ENCODE data around the gene ABCA13. TPM values are rescaled to one million over a fixed set of nuclear protein-coding genes. Genes with fewer than 3 reads are reported as not detected.

Gene ABCA13
- total RNA-seq, 1 donor from 2014 or later = 0.02 TPM

DNA sequence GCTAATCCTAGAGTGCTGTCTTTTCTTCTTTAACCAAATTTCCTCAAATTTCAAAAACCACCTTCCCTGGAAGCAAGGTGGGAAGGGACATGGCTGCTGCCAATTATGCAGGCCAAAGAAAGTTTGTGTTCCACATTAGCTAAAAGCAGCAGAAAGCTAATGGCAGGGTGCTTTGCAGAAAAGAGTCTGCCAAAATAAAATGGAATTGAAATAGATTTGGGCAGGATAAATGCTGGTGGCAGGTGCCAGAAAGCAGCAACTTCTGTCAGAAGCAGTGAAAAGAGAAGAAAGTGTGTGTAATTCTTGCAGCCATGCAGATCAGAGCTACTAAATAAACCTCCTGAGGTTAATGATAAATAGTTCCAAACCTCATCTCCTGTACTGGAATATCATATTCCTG lies 275.5 kb downstream of the ABCA13 start:
- DNase-seq (ENCODE audit: low spot score) = no peak
- H3K27ac Mint-ChIP-seq = no peak overlapping the region
- H3K27me3 Mint-ChIP-seq (ENCODE audit: low read depth) = peaks cover 2% of the 10 kb centered on the region
- H3K36me3 Mint-ChIP-seq (ENCODE audit: low read depth) = no peaks in the 10 kb centered on the region
- peaks cover 5% of the 10 kb centered on the region for H3K4me1 Mint-ChIP-seq (ENCODE audit: low read depth)
- H3K9me3 Mint-ChIP-seq = peaks cover 9% of the 10 kb centered on the region
- no peak overlapping the region for H3K4me3 Mint-ChIP-seq (ENCODE audit: low read depth)
- intact Hi-C loops (cut with micrococcal nuclease) = no loop called here

GRCh38 chr7:48452218-48452617 lies 281.0 kb downstream of the ABCA13 start:
- Mint-ChIP-seq H3K27me3 (ENCODE audit: low read depth) (peaks cover 2% of the 10 kb centered on the region), H3K36me3 (ENCODE audit: low read depth) (no peaks in the 10 kb centered on the region), H3K9me3 (no peaks in the 10 kb centered on the region), H3K4me3 (ENCODE audit: low read depth) (no peak overlapping the region), H3K4me1 (ENCODE audit: low read depth) (no peaks in the 10 kb centered on the region), H3K27ac (no peak overlapping the region)
- DNase-seq (ENCODE audit: low spot score) = no peak
- intact Hi-C loops (cut with micrococcal nuclease) = no loop called here

DNA sequence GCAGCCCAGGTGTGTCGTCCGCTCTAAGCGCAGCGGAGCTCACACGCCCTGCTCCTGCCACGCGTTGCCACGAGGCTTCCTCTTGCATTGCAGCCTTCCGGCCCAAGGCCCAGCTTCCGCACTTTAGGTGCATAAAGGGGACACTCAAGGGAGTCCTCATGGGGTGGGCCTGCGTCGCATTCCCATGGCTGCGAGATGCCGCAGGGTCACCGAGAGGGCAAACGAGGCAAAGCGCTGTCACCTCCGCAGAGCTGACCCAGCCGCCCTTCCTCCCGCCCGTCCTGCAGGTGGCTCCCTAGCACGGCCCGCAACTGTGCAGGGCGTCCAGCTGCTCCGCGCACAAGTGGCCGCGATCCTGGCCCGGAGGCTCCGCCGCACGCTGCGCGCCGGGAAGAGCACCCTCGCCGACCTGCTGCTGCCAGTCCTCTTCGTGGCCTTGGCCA lies 283.5 kb downstream of the ABCA13 start:
- no peaks in the 10 kb centered on the region for H3K4me1 Mint-ChIP-seq (ENCODE audit: low read depth)
- H3K9me3 Mint-ChIP-seq = no peaks in the 10 kb centered on the region
- H3K27me3 Mint-ChIP-seq (ENCODE audit: low read depth) = no peaks in the 10 kb centered on the region
- no peaks in the 10 kb centered on the region for H3K36me3 Mint-ChIP-seq (ENCODE audit: low read depth)
- intact Hi-C loops (cut with micrococcal nuclease) = no loop called here
- DNase-seq (ENCODE audit: low spot score) = no peak
- H3K4me3 Mint-ChIP-seq (ENCODE audit: low read depth) = no peak overlapping the region
- H3K27ac Mint-ChIP-seq = no peak overlapping the region

- Mint-ChIP-seq H3K4me3 (ENCODE audit: low read depth) (no peak overlapping the region), H3K27me3 (ENCODE audit: low read depth) (no peaks in the 10 kb centered on the region), H3K27ac (no peak overlapping the region), H3K36me3 (ENCODE audit: low read depth) (no peaks in the 10 kb centered on the region), H3K9me3 (no peaks in the 10 kb centered on the region), H3K4me1 (ENCODE audit: low read depth) (no peaks in the 10 kb centered on the region)
- no peak for DNase-seq (ENCODE audit: low spot score)
- intact Hi-C loops (cut with micrococcal nuclease) = no loop called here
Measured at GRCh38 chr7:48455363-48455762, 284.1 kb downstream of the ABCA13 start.

- Mint-ChIP-seq H3K9me3 (no peaks in the 10 kb centered on the region), H3K27me3 (ENCODE audit: low read depth) (no peaks in the 10 kb centered on the region), H3K36me3 (ENCODE audit: low read depth) (no peaks in the 10 kb centered on the region), H3K27ac (no peak overlapping the region), H3K4me1 (ENCODE audit: low read depth) (no peaks in the 10 kb centered on the region), H3K4me3 (ENCODE audit: low read depth) (no peak overlapping the region)
- no peak for DNase-seq (ENCODE audit: low spot score)
- intact Hi-C loops (cut with micrococcal nuclease) = no loop called here
Measured at GRCh38 chr7:48458701-48459524, 287.7 kb downstream of the ABCA13 start.

DNA sequence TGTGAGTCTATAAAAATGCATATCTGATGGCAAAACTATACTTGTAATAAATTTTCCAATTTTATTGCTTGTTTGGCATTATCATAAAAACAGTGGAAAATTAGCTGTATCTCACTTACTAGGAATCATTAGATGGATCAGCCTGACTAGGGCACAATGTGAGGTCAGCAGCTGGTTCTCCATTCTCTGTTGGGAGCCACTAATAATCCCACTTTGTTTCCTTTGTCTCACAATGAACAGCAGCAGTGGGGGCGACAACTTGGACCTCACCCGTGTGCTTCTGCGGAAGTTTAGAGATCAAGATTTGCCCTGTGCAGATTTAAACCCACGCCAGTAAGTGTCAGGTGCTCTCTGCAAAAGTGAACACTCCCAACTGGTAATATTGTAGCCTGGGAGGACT lies 295.5 kb downstream of the ABCA13 start:
- Mint-ChIP-seq H3K36me3 (ENCODE audit: low read depth) (no peaks in the 10 kb centered on the region), H3K9me3 (no peaks in the 10 kb centered on the region), H3K27me3 (ENCODE audit: low read depth) (no peaks in the 10 kb centered on the region), H3K27ac (no peak overlapping the region), H3K4me1 (ENCODE audit: low read depth) (no peaks in the 10 kb centered on the region), H3K4me3 (ENCODE audit: low read depth) (no peak overlapping the region)
- DNase-seq (ENCODE audit: low spot score) = no peak
- intact Hi-C loops (cut with micrococcal nuclease) = no loop called here

GRCh38 chr7:48471196-48471595 lies 299.9 kb downstream of the ABCA13 start:
- Mint-ChIP-seq H3K9me3 (no peaks in the 10 kb centered on the region), H3K27ac (no peak overlapping the region), H3K4me3 (ENCODE audit: low read depth) (no peak overlapping the region), H3K4me1 (ENCODE audit: low read depth) (no peaks in the 10 kb centered on the region), H3K36me3 (ENCODE audit: low read depth) (no peaks in the 10 kb centered on the region), H3K27me3 (ENCODE audit: low read depth) (no peaks in the 10 kb centered on the region)
- intact Hi-C loops (cut with micrococcal nuclease) = no loop called here
- DNase-seq (ENCODE audit: low spot score) = no peak

DNA sequence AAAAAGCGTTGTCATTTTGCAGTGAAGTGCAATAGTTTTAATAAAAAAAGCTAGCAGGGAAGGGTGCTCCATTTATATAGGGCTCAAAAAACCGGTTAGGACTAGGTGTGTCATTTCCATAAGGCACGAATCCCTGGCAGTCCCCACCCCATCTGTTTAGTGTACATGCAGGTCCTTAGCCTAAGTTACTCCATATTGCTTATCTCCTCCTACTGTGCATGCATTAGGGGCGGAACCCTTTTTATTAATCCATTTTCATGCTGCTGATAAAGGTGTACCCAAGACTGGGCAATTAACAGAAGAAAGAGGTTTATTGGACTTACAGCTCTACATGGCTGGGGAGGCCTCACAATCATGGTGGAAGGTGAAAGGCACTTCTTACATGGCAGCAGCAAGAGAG lies 301.4 kb downstream of the ABCA13 start:
- no peak for DNase-seq (ENCODE audit: low spot score)
- H3K27ac Mint-ChIP-seq = no peak overlapping the region
- H3K4me3 Mint-ChIP-seq (ENCODE audit: low read depth) = no peak overlapping the region
- intact Hi-C loops (cut with micrococcal nuclease) = no loop called here
- no peaks in the 10 kb centered on the region for H3K9me3 Mint-ChIP-seq
- no peaks in the 10 kb centered on the region for H3K4me1 Mint-ChIP-seq (ENCODE audit: low read depth)
- no peaks in the 10 kb centered on the region for H3K36me3 Mint-ChIP-seq (ENCODE audit: low read depth)
- no peaks in the 10 kb centered on the region for H3K27me3 Mint-ChIP-seq (ENCODE audit: low read depth)

GRCh38 chr7:48473205-48473865 lies 302.1 kb downstream of the ABCA13 start:
- intact Hi-C loops (cut with micrococcal nuclease) = no loop called here
- H3K9me3 Mint-ChIP-seq = no peaks in the 10 kb centered on the region
- H3K4me1 Mint-ChIP-seq (ENCODE audit: low read depth) = no peaks in the 10 kb centered on the region
- H3K27ac Mint-ChIP-seq = no peak overlapping the region
- DNase-seq (ENCODE audit: low spot score) = no peak
- no peak overlapping the region for H3K4me3 Mint-ChIP-seq (ENCODE audit: low read depth)
- no peaks in the 10 kb centered on the region for H3K36me3 Mint-ChIP-seq (ENCODE audit: low read depth)
- H3K27me3 Mint-ChIP-seq (ENCODE audit: low read depth) = no peaks in the 10 kb centered on the region

DNA sequence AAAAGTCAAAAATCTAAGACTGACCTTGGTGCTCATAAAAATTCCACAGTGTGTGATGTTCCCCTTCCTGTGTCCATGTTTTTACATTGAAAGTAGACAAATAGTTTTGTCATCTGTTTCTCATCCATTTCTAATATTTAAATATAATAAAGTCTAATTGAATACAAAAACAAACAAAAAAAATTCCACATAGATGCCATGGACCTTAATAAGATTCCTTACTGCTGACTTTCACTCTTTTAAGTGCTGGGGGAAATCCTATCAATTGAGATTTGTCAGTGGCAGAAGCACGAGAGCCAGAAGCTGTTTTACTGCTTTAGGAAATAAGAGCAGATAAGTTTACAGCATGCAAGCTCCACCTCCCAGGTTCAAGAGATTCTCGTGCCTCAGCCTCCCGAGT lies 310.0 kb downstream of the ABCA13 start:
- no peak overlapping the region for H3K4me3 Mint-ChIP-seq (ENCODE audit: low read depth)
- DNase-seq (ENCODE audit: low spot score) = no peak
- H3K27ac Mint-ChIP-seq = no peak overlapping the region
- H3K27me3 Mint-ChIP-seq (ENCODE audit: low read depth) = no peaks in the 10 kb centered on the region
- intact Hi-C loops (cut with micrococcal nuclease) = no loop called here
- H3K36me3 Mint-ChIP-seq (ENCODE audit: low read depth) = no peaks in the 10 kb centered on the region
- no peaks in the 10 kb centered on the region for H3K9me3 Mint-ChIP-seq
- no peaks in the 10 kb centered on the region for H3K4me1 Mint-ChIP-seq (ENCODE audit: low read depth)

DNA sequence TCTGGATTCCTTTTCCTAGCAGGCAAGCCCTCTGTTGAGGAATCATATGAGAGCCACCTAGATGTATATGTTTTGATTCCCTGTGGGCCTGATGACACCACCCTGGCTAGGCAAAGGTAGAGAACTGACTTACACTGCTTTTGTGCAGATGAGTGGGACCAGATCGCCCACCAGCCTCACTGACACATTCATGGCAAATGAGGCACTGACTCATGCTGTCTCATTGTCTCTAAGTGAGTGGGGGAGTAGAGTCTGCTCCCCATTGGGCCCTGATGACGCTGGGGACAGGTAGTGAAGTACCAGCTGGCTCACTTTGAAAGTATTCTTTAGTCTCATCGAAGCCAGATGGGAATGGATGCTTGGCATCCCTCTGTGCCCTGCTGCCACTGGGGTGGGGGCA lies 326.3 kb downstream of the ABCA13 start:
- no peak overlapping the region for H3K4me3 Mint-ChIP-seq (ENCODE audit: low read depth)
- peaks cover 2% of the 10 kb centered on the region for H3K27me3 Mint-ChIP-seq (ENCODE audit: low read depth)
- no peaks in the 10 kb centered on the region for H3K4me1 Mint-ChIP-seq (ENCODE audit: low read depth)
- DNase-seq (ENCODE audit: low spot score) = no peak
- H3K36me3 Mint-ChIP-seq (ENCODE audit: low read depth) = no peaks in the 10 kb centered on the region
- no peaks in the 10 kb centered on the region for H3K9me3 Mint-ChIP-seq
- intact Hi-C loops (cut with micrococcal nuclease) = no loop called here
- no peak overlapping the region for H3K27ac Mint-ChIP-seq

- Mint-ChIP-seq H3K27me3 (ENCODE audit: low read depth) (no peaks in the 10 kb centered on the region), H3K9me3 (no peaks in the 10 kb centered on the region), H3K27ac (no peak overlapping the region), H3K4me3 (ENCODE audit: low read depth) (no peak overlapping the region), H3K4me1 (ENCODE audit: low read depth) (no peaks in the 10 kb centered on the region), H3K36me3 (ENCODE audit: low read depth) (no peaks in the 10 kb centered on the region)
- no peak for DNase-seq (ENCODE audit: low spot score)
- intact Hi-C loops (cut with micrococcal nuclease) = no loop called here
Measured at GRCh38 chr7:48502021-48502420, 330.8 kb downstream of the ABCA13 start.

- Mint-ChIP-seq H3K27me3 (ENCODE audit: low read depth) (no peaks in the 10 kb centered on the region), H3K4me3 (ENCODE audit: low read depth) (no peak overlapping the region), H3K4me1 (ENCODE audit: low read depth) (no peaks in the 10 kb centered on the region), H3K27ac (no peak overlapping the region), H3K9me3 (no peaks in the 10 kb centered on the region), H3K36me3 (ENCODE audit: low read depth) (no peaks in the 10 kb centered on the region)
- no peak for DNase-seq (ENCODE audit: low spot score)
- intact Hi-C loops (cut with micrococcal nuclease) = no loop called here
Measured at GRCh38 chr7:48505051-48505450, 333.8 kb downstream of the ABCA13 start.

All from activated T-helper 2 cell treated with anti-CD3 and anti-CD28 coated beads, Interferon-gamma antibody, Interleukin-2, Interleukin-4, amounts not matched to agents 10 μg/mL and 5 μg/mL and 100 μg/mL, durations not matched to agents 14 hours and 24 hours and 36 hours (primary cell).